ENCODE measurements around the gene MPPED2. TPM values are rescaled to one million over a fixed set of nuclear protein-coding genes. Genes with fewer than 3 reads are reported as not detected.
"Not testable (repeated sequence)": the region's sequence is repeated elsewhere in the genome, so short reads cannot be mapped to it uniquely, and the experiment has no call there.

The MPPED2 gene
- total RNA-seq, 1 donor: not detected

- no peak for DNase-seq (ENCODE audit: low read depth)
- no peak for TF ChIP-seq CTCF (IDR thresholded peaks at IDR 0.05; ENCODE audit: insufficient read depth, low read depth, low read length)
- no peak overlapping the region for H3K4me3 ChIP-seq (ENCODE audit: low read depth, low read length)
These were observed 19.7 kb downstream of the MPPED2 start for GRCh38 chr11:30566482-30566881.

GRCh38 chr11:30565027-30565426 lies 21.1 kb downstream of the MPPED2 start:
- H3K4me3 ChIP-seq (ENCODE audit: low read depth, low read length): no peak overlapping the region
- no peak for DNase-seq (ENCODE audit: low read depth)
- no peak for TF ChIP-seq CTCF (IDR thresholded peaks at IDR 0.05; ENCODE audit: insufficient read depth, low read depth, low read length)

- no peak for TF ChIP-seq CTCF (IDR thresholded peaks at IDR 0.05; ENCODE audit: insufficient read depth, low read depth, low read length)
These were observed 24.3 kb downstream of the MPPED2 start for GRCh38 chr11:30561691-30562415.

GRCh38 chr11:30560206-30561106 lies 25.7 kb downstream of the MPPED2 start:
- DNase-seq (ENCODE audit: low read depth): no peak
- H3K4me3 ChIP-seq (ENCODE audit: low read depth, low read length): no peak overlapping the region
- no peak for TF ChIP-seq CTCF (IDR thresholded peaks at IDR 0.05; ENCODE audit: insufficient read depth, low read depth, low read length)

More at GRCh38 chr11:30561691-30562415, 24.3 kb downstream of the MPPED2 start:
- no peak for DNase-seq (ENCODE audit: low read depth)
- H3K4me3 ChIP-seq (ENCODE audit: low read depth, low read length): no peak overlapping the region

GRCh38 chr11:30559004-30559403 lies 27.1 kb downstream of the MPPED2 start:
- no peak overlapping the region for H3K4me3 ChIP-seq (ENCODE audit: low read depth, low read length)
- no peak for TF ChIP-seq CTCF (IDR thresholded peaks at IDR 0.05; ENCODE audit: insufficient read depth, low read depth, low read length)
- no peak for DNase-seq (ENCODE audit: low read depth)

GRCh38 chr11:30554587-30554986 lies 31.6 kb downstream of the MPPED2 start:
- H3K4me3 ChIP-seq (ENCODE audit: low read depth, low read length); DNase-seq (ENCODE audit: low read depth): not testable (repeated sequence)

GRCh38 chr11:30553521-30554110 lies 32.5 kb downstream of the MPPED2 start:
- no peak for DNase-seq (ENCODE audit: low read depth)
- TF ChIP-seq CTCF (IDR thresholded peaks at IDR 0.05; ENCODE audit: insufficient read depth, low read depth, low read length): no peak
- H3K4me3 ChIP-seq (ENCODE audit: low read depth, low read length): no peak overlapping the region

Measured in fibroblast of villous mesenchyme (primary cell).